ENCODE data around the gene BICD2.

DNA sequence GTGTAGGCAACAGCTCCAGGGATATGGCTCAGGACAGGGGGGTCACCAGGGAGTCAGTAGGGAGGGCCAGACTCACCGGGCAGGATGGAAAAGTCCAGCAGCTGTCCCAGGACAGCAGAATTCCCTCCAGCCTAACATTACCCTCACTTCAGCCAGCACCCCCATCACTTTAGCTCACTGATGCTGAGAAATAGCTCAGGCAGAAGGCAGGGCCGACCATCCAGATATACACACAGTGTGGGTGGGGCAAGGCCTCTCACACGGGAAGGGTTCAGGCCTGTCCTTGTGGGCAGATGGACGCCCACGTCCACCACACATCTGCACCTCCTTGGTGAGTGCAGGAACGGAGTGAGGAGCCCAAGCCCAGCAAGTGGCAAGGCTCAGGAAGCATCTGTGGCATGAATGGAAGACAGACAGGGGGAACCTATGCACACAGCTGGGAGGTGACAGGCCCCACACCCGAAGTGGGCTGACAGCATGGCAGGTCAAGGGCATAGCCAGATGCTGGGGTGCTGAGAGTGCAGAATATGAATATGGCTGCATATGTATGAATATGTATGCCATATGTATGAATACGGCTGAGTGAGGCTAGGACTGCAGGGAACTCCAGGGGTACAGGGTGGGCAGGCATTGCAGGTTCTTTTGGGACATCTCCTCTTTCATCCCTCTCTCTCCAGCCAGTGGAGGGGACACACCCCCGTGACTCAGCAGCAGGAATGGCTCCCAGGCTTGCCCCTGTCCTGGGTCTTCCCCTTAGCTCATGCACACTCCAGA, 17.0 kb downstream of the BICD2 start:
- TF ChIP-seq SIN3A (IDR thresholded peaks at IDR 0.05; ENCODE audit: borderline replicate concordance in 2 of 2, control insufficient read depth in 1 of 2, low read depth in 2 of 2, low read length in 2 of 2) (no peak), JUNB (CRISPR knock-in tag; conservative IDR thresholded peaks at IDR 0.05) (no peak), ZNF695 (CRISPR knock-in tag; IDR thresholded peaks at IDR 0.05) (no peak), TAF1 (IDR thresholded peaks at IDR 0.05; ENCODE audit: control insufficient read depth, extremely low read depth, insufficient read depth, low read length, severe bottlenecking) (no peak), STAT5A (IDR thresholded peaks at IDR 0.05; ENCODE audit: borderline replicate concordance, low read length) (no peak), ESRRA (IDR thresholded peaks at IDR 0.05; ENCODE audit: borderline replicate concordance, low read depth) (no peak)
- TF ChIP-seq, protein P1, sequence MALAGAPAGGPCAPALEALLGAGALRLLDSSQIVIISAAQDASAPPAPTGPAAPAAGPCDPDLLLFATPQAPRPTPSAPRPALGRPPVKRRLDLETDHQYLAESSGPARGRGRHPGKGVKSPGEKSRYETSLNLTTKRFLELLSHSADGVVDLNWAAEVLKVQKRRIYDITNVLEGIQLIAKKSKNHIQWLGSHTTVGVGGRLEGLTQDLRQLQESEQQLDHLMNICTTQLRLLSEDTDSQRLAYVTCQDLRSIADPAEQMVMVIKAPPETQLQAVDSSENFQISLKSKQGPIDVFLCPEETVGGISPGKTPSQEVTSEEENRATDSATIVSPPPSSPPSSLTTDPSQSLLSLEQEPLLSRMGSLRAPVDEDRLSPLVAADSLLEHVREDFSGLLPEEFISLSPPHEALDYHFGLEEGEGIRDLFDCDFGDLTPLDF (CRISPR knock-in tag; IDR thresholded peaks at IDR 0.05): no peak
- TF ChIP-seq, protein P2, sequence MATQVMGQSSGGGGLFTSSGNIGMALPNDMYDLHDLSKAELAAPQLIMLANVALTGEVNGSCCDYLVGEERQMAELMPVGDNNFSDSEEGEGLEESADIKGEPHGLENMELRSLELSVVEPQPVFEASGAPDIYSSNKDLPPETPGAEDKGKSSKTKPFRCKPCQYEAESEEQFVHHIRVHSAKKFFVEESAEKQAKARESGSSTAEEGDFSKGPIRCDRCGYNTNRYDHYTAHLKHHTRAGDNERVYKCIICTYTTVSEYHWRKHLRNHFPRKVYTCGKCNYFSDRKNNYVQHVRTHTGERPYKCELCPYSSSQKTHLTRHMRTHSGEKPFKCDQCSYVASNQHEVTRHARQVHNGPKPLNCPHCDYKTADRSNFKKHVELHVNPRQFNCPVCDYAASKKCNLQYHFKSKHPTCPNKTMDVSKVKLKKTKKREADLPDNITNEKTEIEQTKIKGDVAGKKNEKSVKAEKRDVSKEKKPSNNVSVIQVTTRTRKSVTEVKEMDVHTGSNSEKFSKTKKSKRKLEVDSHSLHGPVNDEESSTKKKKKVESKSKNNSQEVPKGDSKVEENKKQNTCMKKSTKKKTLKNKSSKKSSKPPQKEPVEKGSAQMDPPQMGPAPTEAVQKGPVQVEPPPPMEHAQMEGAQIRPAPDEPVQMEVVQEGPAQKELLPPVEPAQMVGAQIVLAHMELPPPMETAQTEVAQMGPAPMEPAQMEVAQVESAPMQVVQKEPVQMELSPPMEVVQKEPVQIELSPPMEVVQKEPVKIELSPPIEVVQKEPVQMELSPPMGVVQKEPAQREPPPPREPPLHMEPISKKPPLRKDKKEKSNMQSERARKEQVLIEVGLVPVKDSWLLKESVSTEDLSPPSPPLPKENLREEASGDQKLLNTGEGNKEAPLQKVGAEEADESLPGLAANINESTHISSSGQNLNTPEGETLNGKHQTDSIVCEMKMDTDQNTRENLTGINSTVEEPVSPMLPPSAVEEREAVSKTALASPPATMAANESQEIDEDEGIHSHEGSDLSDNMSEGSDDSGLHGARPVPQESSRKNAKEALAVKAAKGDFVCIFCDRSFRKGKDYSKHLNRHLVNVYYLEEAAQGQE (IDR thresholded peaks at IDR 0.05; ENCODE audit: borderline replicate concordance): no peak
- TF ChIP-seq, protein P2 (CRISPR knock-in tag; IDR thresholded peaks at IDR 0.05; ENCODE audit: low read depth): no peak
- TF ChIP-seq, protein P3, sequence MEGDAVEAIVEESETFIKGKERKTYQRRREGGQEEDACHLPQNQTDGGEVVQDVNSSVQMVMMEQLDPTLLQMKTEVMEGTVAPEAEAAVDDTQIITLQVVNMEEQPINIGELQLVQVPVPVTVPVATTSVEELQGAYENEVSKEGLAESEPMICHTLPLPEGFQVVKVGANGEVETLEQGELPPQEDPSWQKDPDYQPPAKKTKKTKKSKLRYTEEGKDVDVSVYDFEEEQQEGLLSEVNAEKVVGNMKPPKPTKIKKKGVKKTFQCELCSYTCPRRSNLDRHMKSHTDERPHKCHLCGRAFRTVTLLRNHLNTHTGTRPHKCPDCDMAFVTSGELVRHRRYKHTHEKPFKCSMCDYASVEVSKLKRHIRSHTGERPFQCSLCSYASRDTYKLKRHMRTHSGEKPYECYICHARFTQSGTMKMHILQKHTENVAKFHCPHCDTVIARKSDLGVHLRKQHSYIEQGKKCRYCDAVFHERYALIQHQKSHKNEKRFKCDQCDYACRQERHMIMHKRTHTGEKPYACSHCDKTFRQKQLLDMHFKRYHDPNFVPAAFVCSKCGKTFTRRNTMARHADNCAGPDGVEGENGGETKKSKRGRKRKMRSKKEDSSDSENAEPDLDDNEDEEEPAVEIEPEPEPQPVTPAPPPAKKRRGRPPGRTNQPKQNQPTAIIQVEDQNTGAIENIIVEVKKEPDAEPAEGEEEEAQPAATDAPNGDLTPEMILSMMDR (IDR thresholded peaks at IDR 0.05 in 2 of 3, conservative IDR thresholded peaks at IDR 0.05 in 1 of 3; ENCODE audit: insufficient read depth in 2 of 3, low read depth in 1 of 3, low read length in 3 of 3): no peak
- TF ChIP-seq, protein P4, sequence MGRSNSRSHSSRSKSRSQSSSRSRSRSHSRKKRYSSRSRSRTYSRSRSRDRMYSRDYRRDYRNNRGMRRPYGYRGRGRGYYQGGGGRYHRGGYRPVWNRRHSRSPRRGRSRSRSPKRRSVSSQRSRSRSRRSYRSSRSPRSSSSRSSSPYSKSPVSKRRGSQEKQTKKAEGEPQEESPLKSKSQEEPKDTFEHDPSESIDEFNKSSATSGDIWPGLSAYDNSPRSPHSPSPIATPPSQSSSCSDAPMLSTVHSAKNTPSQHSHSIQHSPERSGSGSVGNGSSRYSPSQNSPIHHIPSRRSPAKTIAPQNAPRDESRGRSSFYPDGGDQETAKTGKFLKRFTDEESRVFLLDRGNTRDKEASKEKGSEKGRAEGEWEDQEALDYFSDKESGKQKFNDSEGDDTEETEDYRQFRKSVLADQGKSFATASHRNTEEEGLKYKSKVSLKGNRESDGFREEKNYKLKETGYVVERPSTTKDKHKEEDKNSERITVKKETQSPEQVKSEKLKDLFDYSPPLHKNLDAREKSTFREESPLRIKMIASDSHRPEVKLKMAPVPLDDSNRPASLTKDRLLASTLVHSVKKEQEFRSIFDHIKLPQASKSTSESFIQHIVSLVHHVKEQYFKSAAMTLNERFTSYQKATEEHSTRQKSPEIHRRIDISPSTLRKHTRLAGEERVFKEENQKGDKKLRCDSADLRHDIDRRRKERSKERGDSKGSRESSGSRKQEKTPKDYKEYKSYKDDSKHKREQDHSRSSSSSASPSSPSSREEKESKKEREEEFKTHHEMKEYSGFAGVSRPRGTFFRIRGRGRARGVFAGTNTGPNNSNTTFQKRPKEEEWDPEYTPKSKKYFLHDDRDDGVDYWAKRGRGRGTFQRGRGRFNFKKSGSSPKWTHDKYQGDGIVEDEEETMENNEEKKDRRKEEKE (IDR thresholded peaks at IDR 0.05; ENCODE audit: borderline replicate concordance in 1 of 2, control insufficient read depth in 1 of 2, low read depth in 2 of 2, low read length in 1 of 2): no peak
